ENCODE data around the gene TMPRSS6. TPM values are rescaled to one million over a fixed set of nuclear protein-coding genes. Genes with fewer than 3 reads are reported as not detected.

The TMPRSS6 gene
- total and polyA plus RNA-seq, 11 donors, result 0.91 TPM; not detected in 10

DNA sequence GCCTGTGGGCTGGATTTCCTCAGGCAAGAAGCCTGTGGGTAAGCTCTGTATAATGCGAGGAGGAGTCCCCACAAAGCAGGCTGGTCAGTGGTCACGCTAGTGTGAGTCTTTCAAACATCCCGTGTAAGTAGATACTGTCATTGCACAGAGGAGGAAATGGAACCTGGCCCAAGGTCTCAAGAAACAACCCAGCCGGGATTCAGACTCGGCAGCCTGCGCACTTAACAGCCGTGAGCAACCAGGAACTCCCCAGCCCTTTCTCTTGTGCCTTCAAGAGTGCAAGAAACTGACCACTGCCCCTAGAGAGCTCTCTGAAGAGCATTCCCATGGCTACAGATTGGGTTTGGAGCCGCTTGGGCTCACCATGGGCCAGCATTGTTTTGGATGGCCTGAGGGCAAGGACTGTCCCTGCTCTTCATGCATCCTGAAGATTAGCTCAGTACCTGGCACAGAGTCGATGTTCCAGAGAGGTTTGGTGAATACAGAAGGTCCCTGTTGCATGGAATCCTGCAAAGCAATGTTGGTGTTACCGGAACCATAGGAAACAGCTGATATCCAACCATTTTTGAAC, 83.9 kb downstream of the TMPRSS6 start:
- Histone ChIP-seq H3K27me3 (no peaks in the 10 kb centered on the region), H3K4me3 (no peak overlapping the region), H3K9me3 (no peaks in the 10 kb centered on the region), H3K36me3 (peaks cover 0 to 63% (median 45%) of the 10 kb centered on the region in 9 donors), H3K4me1 (peaks cover 0 to 53% (median 22%) of the 10 kb centered on the region in 12 donors), H3K27ac (peak overlapping the region in 1 of 12 donors; percentile 10)
- TF ChIP-seq POLR2A (IDR thresholded peaks at IDR 0.05) (no peak), CTCF (IDR thresholded peaks at IDR 0.05) (no peak)
- intact Hi-C loops (cut with DNase I), result loop anchor here in 1 of 10 donors (10.0 kb wide), 1 partner anchor 61 kb away; no protein-coding TSS in a partner anchor
- ATAC-seq (no peak), DNase-seq (no peak)
- 84 to 91% (median 87%) methylated on average over 9 to 10 of the region's 10 CpGs for WGBS, 4 donors

- H3K4me1 ChIP-seq, result peaks cover 0 to 59% (median 27%) of the 10 kb centered on the region in 12 donors
- intact Hi-C loops (cut with DNase I), result loop anchor here in 1 of 10 donors (10.0 kb wide), 1 partner anchor 60 kb away; no protein-coding TSS in a partner anchor
- no peak overlapping the region for H3K27ac ChIP-seq
- ATAC-seq (no peak), DNase-seq (no peak)
- H3K36me3 ChIP-seq, result peaks cover 0 to 53% (median 44%) of the 10 kb centered on the region in 9 donors
- H3K4me3 ChIP-seq, result no peak overlapping the region
- 93 to 94% (median 94%) methylated on average over 71 of the region's 71 CpGs for WGBS, 4 donors
- no peaks in the 10 kb centered on the region for H3K27me3 ChIP-seq
- TF ChIP-seq POLR2A (IDR thresholded peaks at IDR 0.05), result no peak
- TF ChIP-seq CTCF (IDR thresholded peaks at IDR 0.05), result no peak
- no peaks in the 10 kb centered on the region for H3K9me3 ChIP-seq
Measured at GRCh38 chr22:37024339-37025157, 85.0 kb downstream of the TMPRSS6 start.

GRCh38 chr22:37023743-37024338, 85.7 kb downstream of the TMPRSS6 start:
- no peaks in the 10 kb centered on the region for H3K9me3 ChIP-seq
- H3K27me3 ChIP-seq, result no peaks in the 10 kb centered on the region
- H3K4me3 ChIP-seq, result no peak overlapping the region
- H3K4me1 ChIP-seq, result peaks cover 0 to 61% (median 27%) of the 10 kb centered on the region in 12 donors
- intact Hi-C loops (cut with DNase I), result loop anchor here in 1 of 10 donors (10.0 kb wide), 1 partner anchor 59 kb away; no protein-coding TSS in a partner anchor
- H3K36me3 ChIP-seq, result peaks cover 0 to 46% (median 37%) of the 10 kb centered on the region in 9 donors
- 95 to 97% (median 95%) methylated on average over 31 to 34 of the region's 34 CpGs for WGBS, 4 donors
- H3K27ac ChIP-seq, result no peak overlapping the region
- DNase-seq (no peak), ATAC-seq (no peak)
- TF ChIP-seq POLR2A (IDR thresholded peaks at IDR 0.05) (no peak), CTCF (IDR thresholded peaks at IDR 0.05) (no peak)

Measured in heart left ventricle (tissue), 16 donors.